IPS DF 6.9 (cell line): Measurements from ENCODE around the gene SPATS2L.

ENCODE experiments used
- DNase-seq: peaks from one replicate; pipeline ENCODE4 v3.0.0-alpha.2; 2013; ENCODE audit warnings: low read depth, low spot score
- H3K27ac ChIP-seq: one replicate; pipeline ENCODE4 v1.5.1; 2013; ENCODE audit warnings: low read length, control low read depth
- H3K27me3 ChIP-seq: 2 replicates; pipeline ENCODE4 v1.6.1; 2013; ENCODE audit warnings: mild to moderate bottlenecking, low read length; ENCODE audit not compliant: control insufficient read depth, insufficient read depth
- H3K36me3 ChIP-seq: 2 replicates; pipeline ENCODE4 v1.6.1; 2013; ENCODE audit warnings: low read length; ENCODE audit not compliant: control insufficient read depth, insufficient read depth
- H3K4me1 ChIP-seq: 2 replicates; pipeline ENCODE4 v1.6.1; 2013; ENCODE audit warnings: low read length; ENCODE audit not compliant: control insufficient read depth, insufficient read depth
- H3K4me3 ChIP-seq: 2 replicates; pipeline ENCODE4 v1.5.1; 2013; ENCODE audit warnings: mild to moderate bottlenecking, low read length
- H3K9me3 ChIP-seq: 2 replicates; pipeline ENCODE4 v1.6.1; 2013; ENCODE audit warnings: low read length, inconsistent platforms; ENCODE audit not compliant: control insufficient read depth, insufficient read depth
- WGBS: extraction: QIAGEN DNeasy Blood & Tissue Kit; methylation state at CpG from one replicate; pipeline ENCODE4 v1.1.7; 2013; ENCODE audit warnings: mixed read lengths, missing lambda C conversion rate; ENCODE audit not compliant: insufficient read length, insufficient coverage; 5-methylcytosine and 5-hydroxymethylcytosine counted together

SPATS2L gene

GRCh38 chr2:200306196-200306930, at the start of gene SPATS2L:
Gene SPATS2L (plus strand): TSS chr2:200306693. CDS start chr2:200389245, 82,552 bp downstream.
- no peak within 1 kb of the TSS for H3K27ac ChIP-seq
- H3K4me1 ChIP-seq, result peaks cover 3% of the 10 kb centered on the region; the same call in 1 of the 2 replicates
- H3K4me3 ChIP-seq, result peak within 1 kb of the TSS; percentile 98
- no peaks in the 10 kb centered on the region for H3K27me3 ChIP-seq
- no CpG with 5 or more reads among the region's 69 CpGs for WGBS
- no peaks in the 10 kb centered on the region for H3K36me3 ChIP-seq
- no peaks in the 10 kb centered on the region for H3K9me3 ChIP-seq
- DNase-seq, result no peak

- Histone ChIP-seq H3K4me3 (no peak overlapping the region), H3K27me3 (no peaks in the 10 kb centered on the region), H3K36me3 (no peaks in the 10 kb centered on the region), H3K27ac (no peak overlapping the region), H3K9me3 (no peaks in the 10 kb centered on the region), H3K4me1 (0 out of 2 replicates have a peak, but pooled peaks cover 2% of the 10 kb centered on the region)
- WGBS, result no CpG with 5 or more reads among the region's 6 CpGs
- no peak for DNase-seq
Measured at GRCh38 chr2:200257570-200257969, 48.9 kb upstream of the SPATS2L start.

- no peaks in the 10 kb centered on the region for H3K27me3 ChIP-seq
- no peaks in the 10 kb centered on the region for H3K36me3 ChIP-seq
- no peak overlapping the region for H3K4me3 ChIP-seq
- no peak overlapping the region for H3K27ac ChIP-seq
- no peak for DNase-seq
- no CpG with 5 or more reads among the region's 5 CpGs for WGBS
- no peaks in the 10 kb centered on the region for H3K4me1 ChIP-seq
- H3K9me3 ChIP-seq, result no peaks in the 10 kb centered on the region
Measured at GRCh38 chr2:200258081-200258480, 48.4 kb upstream of the SPATS2L start.

GRCh38 chr2:200258881-200259576, 47.5 kb upstream of the SPATS2L start:
- Histone ChIP-seq H3K27ac (no peak overlapping the region), H3K27me3 (no peaks in the 10 kb centered on the region), H3K4me1 (no peaks in the 10 kb centered on the region), H3K4me3 (no peak overlapping the region), H3K36me3 (no peaks in the 10 kb centered on the region), H3K9me3 (no peaks in the 10 kb centered on the region)
- no peak for DNase-seq
- WGBS, result no CpG with 5 or more reads among the region's 7 CpGs

- no peak for DNase-seq
- no peak overlapping the region for H3K27ac ChIP-seq
- no peaks in the 10 kb centered on the region for H3K36me3 ChIP-seq
- no peak overlapping the region for H3K4me3 ChIP-seq
- H3K4me1 ChIP-seq, result no peaks in the 10 kb centered on the region
- no peaks in the 10 kb centered on the region for H3K27me3 ChIP-seq
- H3K9me3 ChIP-seq, result no peaks in the 10 kb centered on the region
- WGBS, result no CpG with 5 or more reads among the region's 5 CpGs
Measured at GRCh38 chr2:200259577-200259957, 46.9 kb upstream of the SPATS2L start.

- no peak overlapping the region for H3K4me3 ChIP-seq
- no peaks in the 10 kb centered on the region for H3K9me3 ChIP-seq
- no peaks in the 10 kb centered on the region for H3K27me3 ChIP-seq
- no peak overlapping the region for H3K27ac ChIP-seq
- WGBS, result no CpG with 5 or more reads among the region's 2 CpGs
- no peaks in the 10 kb centered on the region for H3K4me1 ChIP-seq
- no peaks in the 10 kb centered on the region for H3K36me3 ChIP-seq
- no peak for DNase-seq
Measured at GRCh38 chr2:200262047-200262446, 44.4 kb upstream of the SPATS2L start.

GRCh38 chr2:200263279-200263678, 43.2 kb upstream of the SPATS2L start:
- no peak for DNase-seq
- Histone ChIP-seq H3K4me3 (no peak overlapping the region), H3K27ac (no peak overlapping the region), H3K36me3 (no peaks in the 10 kb centered on the region), H3K27me3 (no peaks in the 10 kb centered on the region), H3K9me3 (no peaks in the 10 kb centered on the region), H3K4me1 (no peaks in the 10 kb centered on the region)
- WGBS, result no CpG with 5 or more reads among the region's 1 CpG

- H3K27ac ChIP-seq, result no peak overlapping the region
- no peaks in the 10 kb centered on the region for H3K27me3 ChIP-seq
- no peaks in the 10 kb centered on the region for H3K4me1 ChIP-seq
- no peaks in the 10 kb centered on the region for H3K9me3 ChIP-seq
- no peak overlapping the region for H3K4me3 ChIP-seq
- H3K36me3 ChIP-seq, result no peaks in the 10 kb centered on the region
- no CpG with 5 or more reads among the region's 2 CpGs for WGBS
- DNase-seq, result no peak
Measured at GRCh38 chr2:200264631-200265030, 41.9 kb upstream of the SPATS2L start.

- no peak for DNase-seq
- H3K4me3 ChIP-seq, result no peak overlapping the region
- H3K4me1 ChIP-seq, result no peaks in the 10 kb centered on the region
- no peaks in the 10 kb centered on the region for H3K36me3 ChIP-seq
- H3K9me3 ChIP-seq, result no peaks in the 10 kb centered on the region
- no peak overlapping the region for H3K27ac ChIP-seq
- H3K27me3 ChIP-seq, result no peaks in the 10 kb centered on the region
- WGBS, result no CpG with 5 or more reads among the region's 5 CpGs
Measured at GRCh38 chr2:200266406-200266805, 40.1 kb upstream of the SPATS2L start.

- Histone ChIP-seq H3K27me3 (no peaks in the 10 kb centered on the region), H3K4me1 (no peaks in the 10 kb centered on the region), H3K36me3 (no peaks in the 10 kb centered on the region), H3K9me3 (no peaks in the 10 kb centered on the region), H3K27ac (no peak overlapping the region), H3K4me3 (no peak overlapping the region)
- DNase-seq, result no peak
- no CpG with 5 or more reads among the region's 2 CpGs for WGBS
Measured at GRCh38 chr2:200267350-200267749, 39.1 kb upstream of the SPATS2L start.
